Astrocyte (in vitro differentiated cells and primary cell): ENCODE results near the gene PCCA. TPM values are rescaled to one million over a fixed set of nuclear protein-coding genes. Genes with fewer than 3 reads are reported as not detected.

ENCODE experiments used
- DNase-seq: peaks from one replicate; pipeline ENCODE4 v3.0.0-alpha.2; 2010; ENCODE audit warnings: low read depth
- FAIRE-seq: peaks from 2 replicates; lab custom pipeline; 2011; peaks lifted over from hg19 to GRCh38; lab: Jason Lieb, UNC
- H2AFZ ChIP-seq: 2 replicates; pipeline ENCODE4 v1.6.0; 2012; ENCODE audit warnings: low read depth, low read length, inconsistent platforms
- H3K27ac ChIP-seq: 2 replicates; pipeline ENCODE4 v1.5.1; 2011; ENCODE audit warnings: low read depth, low read length, inconsistent platforms
- H3K27me3 ChIP-seq: 2 replicates; pipeline ENCODE4 v1.6.0; 2011; ENCODE audit warnings: low read length, inconsistent platforms; ENCODE audit not compliant: insufficient read depth
- H3K36me3 ChIP-seq: 2 replicates; pipeline ENCODE4 v1.5.1; 2011; ENCODE audit warnings: low read length, inconsistent platforms; ENCODE audit not compliant: insufficient read depth
- H3K4me1 ChIP-seq: 2 replicates; pipeline ENCODE4 v1.5.1; 2011; ENCODE audit warnings: low read length, inconsistent platforms; ENCODE audit not compliant: insufficient read depth
- H3K4me2 ChIP-seq: 2 replicates; pipeline ENCODE4 v1.6.0; 2012; ENCODE audit warnings: low read length, inconsistent platforms
- H3K4me3 ChIP-seq: 2 replicates; pipeline ENCODE4 v1.5.1; 2011; ENCODE audit warnings: low read depth, mild to moderate bottlenecking, low read length, inconsistent platforms; ENCODE audit not compliant: insufficient read depth
- H3K79me2 ChIP-seq: 2 replicates; pipeline ENCODE4 v1.6.0; 2012; ENCODE audit warnings: mild to moderate bottlenecking, low read length, inconsistent platforms; ENCODE audit not compliant: insufficient read depth
- H3K9ac ChIP-seq: 2 replicates; pipeline ENCODE4 v1.6.0; 2012; ENCODE audit warnings: mild to moderate bottlenecking, low read length, inconsistent platforms
- H3K9me3 ChIP-seq: 2 replicates; pipeline ENCODE4 v1.5.1; 2012; ENCODE audit warnings: low read depth, mild to moderate bottlenecking, low read length, inconsistent platforms; ENCODE audit not compliant: insufficient read depth
- H4K20me1 ChIP-seq: 2 replicates; pipeline ENCODE4 v1.6.0; 2012; ENCODE audit warnings: low read length, inconsistent platforms; ENCODE audit not compliant: insufficient read depth
- H3K27ac Mint-ChIP-seq: one replicate; pipeline ENCODE4 v1.8.0; 2021; ENCODE audit warnings: mild to moderate bottlenecking, mixed read lengths; ENCODE audit not compliant: unreplicated experiment
- H3K27me3 Mint-ChIP-seq: one replicate; pipeline ENCODE4 v1.8.0; 2021; ENCODE audit warnings: low read depth, mixed read lengths; ENCODE audit not compliant: unreplicated experiment
- H3K36me3 Mint-ChIP-seq: one replicate; pipeline ENCODE4 v1.8.0; 2021; ENCODE audit warnings: low read depth, mixed read lengths; ENCODE audit not compliant: unreplicated experiment
- H3K4me1 Mint-ChIP-seq: one replicate; pipeline ENCODE4 v1.8.0; 2021; ENCODE audit warnings: low read depth, mixed read lengths; ENCODE audit not compliant: unreplicated experiment
- H3K4me3 Mint-ChIP-seq: one replicate; pipeline ENCODE4 v1.8.0; 2021; ENCODE audit warnings: mild to moderate bottlenecking, moderate library complexity, mixed read lengths; ENCODE audit not compliant: unreplicated experiment
- H3K9me3 Mint-ChIP-seq: one replicate; pipeline ENCODE4 v1.8.0; 2021; ENCODE audit warnings: mild to moderate bottlenecking, mixed read lengths; ENCODE audit not compliant: unreplicated experiment
- EZH2 ChIP-seq: IDR thresholded peaks from 2 replicates; pipeline ENCODE4 v1.6.1; 2012; ENCODE audit warnings: mild to moderate bottlenecking, low read length, inconsistent platforms; ENCODE audit not compliant: insufficient read depth
- total RNA-seq: library from RNA; stranded (reverse); gene quantifications from 2 replicates; pipeline ENCODE4 v1.2.1, GENCODE V29; 2021
- TF ChIP-seq, protein P1 (sequence below): IDR thresholded peaks from 2 replicates; pipeline ENCODE4 v1.5.1; 2011; ENCODE audit warnings: low read depth, mild to moderate bottlenecking, inconsistent platforms, low read length, moderate library complexity; ENCODE audit not compliant: insufficient read depth

Gene PCCA
- total RNA-seq, 1 donor from 2014 or later: 13.9 TPM

DNA sequence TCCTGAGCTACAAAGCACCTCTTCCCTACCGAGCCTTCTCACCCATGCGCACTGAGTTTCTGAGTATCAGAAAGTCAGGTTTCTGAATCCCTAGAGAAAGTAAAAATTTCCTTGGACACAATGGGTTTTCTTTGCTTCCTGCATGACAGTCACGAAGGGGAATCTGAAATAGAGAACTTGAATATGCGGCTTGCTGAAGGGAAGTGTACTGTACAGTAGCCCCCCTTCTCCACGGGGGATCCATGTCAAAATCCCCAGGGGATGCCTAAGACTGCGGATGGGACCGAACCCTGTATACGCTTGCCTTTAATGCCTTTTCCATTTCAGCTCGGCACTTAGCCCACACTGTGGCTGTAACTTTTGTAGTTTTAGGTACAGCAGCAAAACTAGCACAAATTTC, 391.8 kb downstream of the PCCA start:
- Histone ChIP-seq H3K36me3 (no peaks in the 10 kb centered on the region), H2AFZ (no peak overlapping the region), H3K4me3 (no peak overlapping the region), H3K27ac (no peak overlapping the region), H3K4me1 (no peaks in the 10 kb centered on the region), H4K20me1 (no peaks in the 10 kb centered on the region), H3K9ac (no peak overlapping the region), H3K9me3 (no peaks in the 10 kb centered on the region), H3K79me2 (no peaks in the 10 kb centered on the region), H3K4me2 (no peak overlapping the region), H3K27me3 (no peaks in the 10 kb centered on the region)
- Mint-ChIP-seq H3K27me3 (no peaks in the 10 kb centered on the region), H3K4me1 (no peaks in the 10 kb centered on the region), H3K27ac (no peak overlapping the region), H3K9me3 (no peaks in the 10 kb centered on the region), H3K36me3 (no peaks in the 10 kb centered on the region), H3K4me3 (no peak overlapping the region)
- DNase-seq (no peak), FAIRE-seq (no peak)
- no peak for TF ChIP-seq EZH2
- TF ChIP-seq, protein P1, sequence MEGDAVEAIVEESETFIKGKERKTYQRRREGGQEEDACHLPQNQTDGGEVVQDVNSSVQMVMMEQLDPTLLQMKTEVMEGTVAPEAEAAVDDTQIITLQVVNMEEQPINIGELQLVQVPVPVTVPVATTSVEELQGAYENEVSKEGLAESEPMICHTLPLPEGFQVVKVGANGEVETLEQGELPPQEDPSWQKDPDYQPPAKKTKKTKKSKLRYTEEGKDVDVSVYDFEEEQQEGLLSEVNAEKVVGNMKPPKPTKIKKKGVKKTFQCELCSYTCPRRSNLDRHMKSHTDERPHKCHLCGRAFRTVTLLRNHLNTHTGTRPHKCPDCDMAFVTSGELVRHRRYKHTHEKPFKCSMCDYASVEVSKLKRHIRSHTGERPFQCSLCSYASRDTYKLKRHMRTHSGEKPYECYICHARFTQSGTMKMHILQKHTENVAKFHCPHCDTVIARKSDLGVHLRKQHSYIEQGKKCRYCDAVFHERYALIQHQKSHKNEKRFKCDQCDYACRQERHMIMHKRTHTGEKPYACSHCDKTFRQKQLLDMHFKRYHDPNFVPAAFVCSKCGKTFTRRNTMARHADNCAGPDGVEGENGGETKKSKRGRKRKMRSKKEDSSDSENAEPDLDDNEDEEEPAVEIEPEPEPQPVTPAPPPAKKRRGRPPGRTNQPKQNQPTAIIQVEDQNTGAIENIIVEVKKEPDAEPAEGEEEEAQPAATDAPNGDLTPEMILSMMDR: no peak

GRCh38 chr13:100483139-100483538, 394.2 kb downstream of the PCCA start:
- H3K9me3 Mint-ChIP-seq: no peaks in the 10 kb centered on the region
- H3K27me3 Mint-ChIP-seq: no peaks in the 10 kb centered on the region
- H3K27ac ChIP-seq: no peak overlapping the region
- H3K27ac Mint-ChIP-seq: no peak overlapping the region
- no peak overlapping the region for H3K9ac ChIP-seq
- no peak overlapping the region for H3K4me3 ChIP-seq
- H3K9me3 ChIP-seq: no peaks in the 10 kb centered on the region
- no peaks in the 10 kb centered on the region for H4K20me1 ChIP-seq
- H3K36me3 ChIP-seq: no peaks in the 10 kb centered on the region
- H2AFZ ChIP-seq: no peak overlapping the region
- H3K27me3 ChIP-seq: no peaks in the 10 kb centered on the region
- no peaks in the 10 kb centered on the region for H3K79me2 ChIP-seq
- no peak overlapping the region for H3K4me3 Mint-ChIP-seq
- DNase-seq: no peak
- no peak overlapping the region for H3K4me2 ChIP-seq
- H3K36me3 Mint-ChIP-seq: no peaks in the 10 kb centered on the region
- H3K4me1 ChIP-seq: no peaks in the 10 kb centered on the region
- FAIRE-seq: no peak
- TF ChIP-seq EZH2: no peak
- TF ChIP-seq, protein P1: no peak
- no peaks in the 10 kb centered on the region for H3K4me1 Mint-ChIP-seq

GRCh38 chr13:100483841-100484381, 395.0 kb downstream of the PCCA start:
- Histone ChIP-seq H3K27ac (no peak overlapping the region), H3K4me3 (no peak overlapping the region), H3K4me2 (no peak overlapping the region), H3K79me2 (no peaks in the 10 kb centered on the region), H3K9me3 (no peaks in the 10 kb centered on the region), H3K4me1 (no peaks in the 10 kb centered on the region), H3K36me3 (no peaks in the 10 kb centered on the region), H3K9ac (no peak overlapping the region), H4K20me1 (no peaks in the 10 kb centered on the region), H2AFZ (no peak overlapping the region), H3K27me3 (no peaks in the 10 kb centered on the region)
- TF ChIP-seq, protein P1: no peak
- Mint-ChIP-seq H3K9me3 (no peaks in the 10 kb centered on the region), H3K27me3 (no peaks in the 10 kb centered on the region), H3K27ac (no peak overlapping the region), H3K4me3 (no peak overlapping the region), H3K4me1 (no peaks in the 10 kb centered on the region), H3K36me3 (no peaks in the 10 kb centered on the region)
- no peak for DNase-seq
- FAIRE-seq: no peak
